Measurements from ENCODE around the gene RNF212B. TPM values are rescaled to one million over a fixed set of nuclear protein-coding genes. Genes with fewer than 3 reads are reported as not detected.

The RNF212B gene
- total and polyA plus RNA-seq, 2 of the 13 experiments (the other 11 are each of a cell fraction or from before 2014, with no cell fraction given), result 0.05 TPM; not detected in 1

GRCh38 chr14:23320584-23321571 is 83.1 kb downstream of the RNF212B start, which contains the start of gene PABPN1 (continued):
- TF ChIP-seq HIVEP1 (CRISPR knock-in tag; IDR thresholded peaks at IDR 0.05), result peak; percentile 93; the same call in 1 of the 2 replicates
- peak; percentile 25 to 34; a peak in 2 of 4 replicates for TF ChIP-seq MAFK (conservative IDR thresholded peaks at IDR 0.05 in 1 of 2, IDR thresholded peaks at IDR 0.05 in 1 of 2; ENCODE audit: low read length in 2 of 2)
- peak; percentile 96 for TF ChIP-seq ZNF574 (CRISPR knock-in tag; IDR thresholded peaks at IDR 0.05)
- 0 out of 2 replicates have a peak, but pooled peaks have one; percentile 71 for TF ChIP-seq ZNF121 (CRISPR knock-in tag; IDR thresholded peaks at IDR 0.05)
- peak in 1 of 2 experiments; percentile 91; a peak in 2 of 4 replicates for TF ChIP-seq POLR2A (IDR thresholded peaks at IDR 0.05; ENCODE audit: insufficient read depth in 1 of 2, low read depth in 2 of 2, low read length in 2 of 2)
- TF ChIP-seq RARA (CRISPR knock-in tag; IDR thresholded peaks at IDR 0.05), result peak; percentile 80
- TF ChIP-seq ONECUT2 (CRISPR knock-in tag; IDR thresholded peaks at IDR 0.05), result peak; percentile 13; the same call in 1 of the 2 replicates
- peak; percentile 96 for TF ChIP-seq SP4 (CRISPR knock-in tag; IDR thresholded peaks at IDR 0.05)
- peak; percentile 90 for TF ChIP-seq ZNF414 (CRISPR knock-in tag; IDR thresholded peaks at IDR 0.05)
- peak; percentile 92; the same call in 1 of the 2 replicates for TF ChIP-seq ZBTB20 (CRISPR knock-in tag; IDR thresholded peaks at IDR 0.05; ENCODE audit: borderline replicate concordance, low read depth)
- TF ChIP-seq ZNF24 (IDR thresholded peaks at IDR 0.05), result peak; percentile 63; the same call in 1 of the 2 replicates
- TF ChIP-seq ZNF678 (CRISPR knock-in tag; IDR thresholded peaks at IDR 0.05), result peak; percentile 76; the same call in 1 of the 2 replicates
- TF ChIP-seq DPF2 (CRISPR knock-in tag; IDR thresholded peaks at IDR 0.05; ENCODE audit: borderline replicate concordance, low read depth), result 0 out of 2 replicates have a peak, but pooled peaks have one; percentile 10
- no peak for TF ChIP-seq STAT5B (CRISPR knock-in tag; IDR thresholded peaks at IDR 0.05)
- TF ChIP-seq NAIF1 (CRISPR knock-in tag; IDR thresholded peaks at IDR 0.05; ENCODE audit: borderline replicate concordance), result 0 out of 2 replicates have a peak, but pooled peaks have one; percentile 70
- peak; percentile 99 for TF ChIP-seq ZBTB21 (CRISPR knock-in tag; IDR thresholded peaks at IDR 0.05)
- peak; percentile 71; the same call in 1 of the 2 replicates for TF ChIP-seq TFAP4 (IDR thresholded peaks at IDR 0.05; ENCODE audit: borderline replicate concordance, low read depth)
- no peak; the same call in 1 of the 2 replicates for TF ChIP-seq SP140L (CRISPR knock-in tag; IDR thresholded peaks at IDR 0.05; ENCODE audit: borderline replicate concordance)
- no peak for TF ChIP-seq ZNF737 (CRISPR knock-in tag; IDR thresholded peaks at IDR 0.05; ENCODE audit: borderline replicate concordance)
- peak; percentile 97 for TF ChIP-seq POLR2G (IDR thresholded peaks at IDR 0.05; ENCODE audit: low read depth, low read length)
- peak; percentile 95 for TF ChIP-seq ZSCAN9 (CRISPR knock-in tag; IDR thresholded peaks at IDR 0.05; ENCODE audit: borderline replicate concordance)
- TF ChIP-seq TEAD2 (CRISPR knock-in tag; IDR thresholded peaks at IDR 0.05), result no peak
- no peak for TF ChIP-seq PHF20 (CRISPR knock-in tag; IDR thresholded peaks at IDR 0.05)
- peak; percentile 92; the same call in 1 of the 2 replicates for TF ChIP-seq ZNF773 (CRISPR knock-in tag; IDR thresholded peaks at IDR 0.05; ENCODE audit: borderline replicate concordance)

Data from HepG2 (cell line).